Prostate gland (tissue), 2 donors: ENCODE measurements around the gene SEC11A. TPM values are rescaled to one million over a fixed set of nuclear protein-coding genes. Genes with fewer than 3 reads are reported as not detected.

Experiments
- DNase-seq: peaks from one replicate; pipeline ENCODE4 v3.0.0-alpha.2; 2019; ENCODE audit warnings: low spot score
- H3K27ac ChIP-seq, 2 donors: fragments of 200-600 bp; sonication (generic); 2 replicates each; pipeline ENCODE4 v1.5.1; 2017 to 2019
- H3K27me3 ChIP-seq: fragments of 200-600 bp; sonication (generic); replicated peaks from 2 replicates; pipeline ENCODE4 v1.5.1; 2019; ENCODE audit not compliant: insufficient read depth
- H3K36me3 ChIP-seq, 2 donors: fragments of 200-600 bp; sonication (generic); 1 replicate in 1 of 2; 2 replicates in 1 of 2; pipeline versions ENCODE4 v1.5.1 to v1.8.1; 2017 to 2019
- H3K4me1 ChIP-seq: fragments of 200-600 bp; sonication (generic); replicated peaks from 2 replicates; pipeline ENCODE4 v1.5.1; 2019
- H3K4me3 ChIP-seq, 2 donors: fragments of 200-600 bp; sonication (generic); 2 replicates each; pipeline ENCODE4 v1.5.1; 2017 to 2019
- H3K9me3 ChIP-seq: fragments of 200-600 bp; sonication (generic); 2 replicates; pipeline ENCODE4 v1.5.1; 2017
- POLR2A ChIP-seq: fragments of 450-650 bp; IDR thresholded peaks from one replicate; pipeline ENCODE4 v1.6.1; 2016; ENCODE audit warnings: antibody characterized with exemption, mild to moderate bottlenecking
- POLR2AphosphoS5 ChIP-seq: sonication (generic); formaldehyde crosslinking; IDR thresholded peaks from one replicate; pipeline ENCODE4 v1.6.1; 2017; ENCODE audit warnings: antibody characterized with exemption
- WGBS: methylation state at CpG from one replicate; pipeline ENCODE4 v1.1.5; 2018; 5-methylcytosine and 5-hydroxymethylcytosine counted together
- intact Hi-C: fragments of 100-400 bp; cut with DNase I; formaldehyde crosslinking; loops from one replicate; pipeline ENCODE4 v1.14.2; 2022
- total RNA-seq, 2 donors: library from RNA; depleted of rRNA; stranded (reverse); fragments of >200 nt; gene quantifications; one replicate each; pipeline ENCODE4 v1.1.0, GENCODE V29; 2016
- TF ChIP-seq, protein P1 (sequence below), 4 experiments: fragments of 200-600 bp in 2 of 4; fragments of 450-650 bp in 2 of 4; sonication (generic) in 2 of 4; IDR thresholded peaks; 1 replicate in 3 of 4; 2 replicates in 1 of 4; pipeline ENCODE4 v1.5.1; 2016 to 2019; ENCODE audit warnings: antibody characterized with exemption in 4 of 4, mild to moderate bottlenecking in 2 of 4, moderate library complexity in 2 of 4

Gene SEC11A
- total RNA-seq, 2 donors from 2014 or later, result 91.2 to 115 TPM

DNA sequence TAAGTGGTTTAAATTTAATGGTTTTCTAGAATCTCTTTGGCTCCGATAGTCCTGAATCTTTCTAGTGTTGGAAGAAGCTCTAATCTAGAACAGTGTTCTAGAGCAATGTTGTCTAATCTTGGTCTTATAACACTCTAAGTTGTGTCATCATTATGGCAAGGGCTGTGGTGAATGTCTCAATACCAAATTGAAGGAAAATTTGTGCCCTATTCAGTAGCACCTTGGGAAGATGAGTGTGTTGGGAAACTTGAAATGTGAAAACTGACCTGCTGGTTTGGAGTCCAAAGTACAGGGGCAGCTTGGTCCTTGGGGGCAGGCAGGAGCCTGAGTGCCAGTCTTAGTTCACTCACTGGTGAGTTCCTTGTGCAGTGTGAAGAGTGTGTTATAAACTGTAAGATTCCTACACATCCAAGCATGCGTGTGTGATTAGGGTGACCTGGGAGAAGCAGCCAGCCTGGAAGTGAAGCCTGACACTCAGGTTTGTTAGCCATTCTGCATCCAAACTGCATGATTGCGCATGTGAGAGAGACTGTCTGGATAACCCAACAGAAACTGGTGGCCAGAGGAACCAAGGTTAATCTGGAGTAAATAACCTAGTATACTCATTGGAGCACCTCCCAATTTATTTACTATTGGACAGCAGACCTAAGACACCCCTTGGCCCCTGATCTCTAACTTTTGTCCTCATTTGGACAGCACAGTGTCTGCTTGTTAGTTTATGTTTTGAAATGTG is 47.1 kb upstream of the SEC11A start:
- Histone ChIP-seq H3K36me3 (no peaks in the 10 kb centered on the region), H3K27me3 (no peaks in the 10 kb centered on the region), H3K4me1 (peaks cover 6% of the 10 kb centered on the region), H3K9me3 (no peaks in the 10 kb centered on the region), H3K27ac (no peak overlapping the region), H3K4me3 (no peak overlapping the region)
- no peak for DNase-seq
- no peak for TF ChIP-seq POLR2A
- TF ChIP-seq POLR2AphosphoS5, result no peak
- TF ChIP-seq, protein P1, sequence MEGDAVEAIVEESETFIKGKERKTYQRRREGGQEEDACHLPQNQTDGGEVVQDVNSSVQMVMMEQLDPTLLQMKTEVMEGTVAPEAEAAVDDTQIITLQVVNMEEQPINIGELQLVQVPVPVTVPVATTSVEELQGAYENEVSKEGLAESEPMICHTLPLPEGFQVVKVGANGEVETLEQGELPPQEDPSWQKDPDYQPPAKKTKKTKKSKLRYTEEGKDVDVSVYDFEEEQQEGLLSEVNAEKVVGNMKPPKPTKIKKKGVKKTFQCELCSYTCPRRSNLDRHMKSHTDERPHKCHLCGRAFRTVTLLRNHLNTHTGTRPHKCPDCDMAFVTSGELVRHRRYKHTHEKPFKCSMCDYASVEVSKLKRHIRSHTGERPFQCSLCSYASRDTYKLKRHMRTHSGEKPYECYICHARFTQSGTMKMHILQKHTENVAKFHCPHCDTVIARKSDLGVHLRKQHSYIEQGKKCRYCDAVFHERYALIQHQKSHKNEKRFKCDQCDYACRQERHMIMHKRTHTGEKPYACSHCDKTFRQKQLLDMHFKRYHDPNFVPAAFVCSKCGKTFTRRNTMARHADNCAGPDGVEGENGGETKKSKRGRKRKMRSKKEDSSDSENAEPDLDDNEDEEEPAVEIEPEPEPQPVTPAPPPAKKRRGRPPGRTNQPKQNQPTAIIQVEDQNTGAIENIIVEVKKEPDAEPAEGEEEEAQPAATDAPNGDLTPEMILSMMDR (IDR thresholded peaks at IDR 0.05), result no peak
- intact Hi-C loops, result no loop called here
- WGBS, result 96% methylated on average over 3 of the region's 3 CpGs

DNA sequence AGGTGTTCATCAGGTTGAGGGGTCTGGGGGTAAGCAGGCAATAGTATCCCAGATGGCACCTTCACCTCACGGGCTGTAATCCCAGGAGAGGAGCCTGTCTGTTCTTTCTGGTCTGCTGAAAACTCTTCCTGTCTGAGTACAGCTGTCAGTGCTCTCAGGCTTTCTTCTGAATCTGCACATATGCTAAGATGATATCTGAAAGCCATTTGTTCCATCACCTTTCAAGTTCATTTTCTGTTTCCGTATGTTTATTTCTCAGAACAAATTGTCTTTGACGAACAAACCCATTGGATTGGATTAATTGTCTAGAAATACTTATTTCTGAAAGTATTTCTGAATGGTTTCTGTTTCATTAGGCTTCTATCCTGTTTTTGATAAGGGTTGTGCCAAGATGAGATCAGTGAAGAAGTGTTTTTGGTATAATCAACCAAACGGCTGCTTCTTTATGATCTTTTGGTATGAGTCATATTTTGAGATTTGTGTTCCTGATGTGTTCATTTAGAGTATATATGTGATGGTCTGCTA is 45.7 kb upstream of the SEC11A start:
- no peaks in the 10 kb centered on the region for H3K9me3 ChIP-seq
- H3K27ac ChIP-seq, result no peak overlapping the region
- TF ChIP-seq POLR2AphosphoS5, result no peak
- TF ChIP-seq, protein P1 (IDR thresholded peaks at IDR 0.05), result no peak
- no peak for TF ChIP-seq POLR2A
- no peaks in the 10 kb centered on the region for H3K27me3 ChIP-seq
- 49% methylated on average over 4 of the region's 4 CpGs for WGBS
- intact Hi-C loops, result no loop called here
- DNase-seq, result no peak
- H3K4me1 ChIP-seq, result peaks cover 6% of the 10 kb centered on the region
- H3K36me3 ChIP-seq, result no peaks in the 10 kb centered on the region
- H3K4me3 ChIP-seq, result no peak overlapping the region

DNA sequence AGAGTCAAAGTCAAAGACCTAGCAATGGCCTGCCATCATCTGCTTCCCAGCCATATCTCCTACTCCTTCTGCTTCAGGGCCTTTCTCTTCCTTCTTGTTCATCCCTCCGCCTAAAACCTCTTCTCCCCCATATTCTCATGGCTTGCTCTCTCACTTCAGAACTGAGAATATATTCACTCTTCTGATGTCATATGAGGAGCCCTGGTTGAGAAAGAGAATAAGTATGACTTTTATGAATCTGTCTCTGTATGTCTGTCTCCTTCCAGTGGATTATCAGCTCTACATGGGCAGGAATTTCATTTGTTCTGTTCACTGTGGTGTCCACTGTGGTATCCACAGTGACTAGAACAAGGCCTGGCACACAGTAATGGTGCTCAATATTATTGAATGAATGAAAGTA is 44.3 kb upstream of the SEC11A start:
- no peak overlapping the region for H3K4me3 ChIP-seq

DNA sequence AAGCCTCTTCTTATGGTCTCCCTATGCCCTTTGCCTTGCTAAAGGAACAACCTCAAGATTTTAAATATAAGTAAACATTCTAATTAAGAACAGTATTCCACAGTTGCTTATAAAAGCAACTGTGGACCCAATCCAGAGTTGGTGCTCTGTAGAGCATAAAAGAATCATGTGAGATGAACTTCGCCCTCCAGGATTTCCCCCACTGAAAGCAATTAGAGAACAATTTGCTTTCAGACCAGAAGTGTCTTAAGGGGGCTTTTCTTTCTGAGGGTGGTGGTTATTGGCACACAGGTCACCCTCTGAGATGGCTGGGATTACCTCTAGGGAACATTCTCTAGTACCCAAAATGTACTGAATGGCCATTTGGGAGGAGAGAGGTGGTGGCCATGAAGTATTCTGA is 43.1 kb upstream of the SEC11A start:
- DNase-seq, result no peak

More for the DNA sequence above, 44.3 kb upstream of the SEC11A start:
- intact Hi-C loops, result no loop called here
- peaks cover 6% of the 10 kb centered on the region for H3K4me1 ChIP-seq
- no peaks in the 10 kb centered on the region for H3K36me3 ChIP-seq
- no peak for TF ChIP-seq POLR2AphosphoS5
- TF ChIP-seq, protein P1 (IDR thresholded peaks at IDR 0.05), result no peak
- TF ChIP-seq POLR2A, result no peak
- no peak for DNase-seq
- no peaks in the 10 kb centered on the region for H3K27me3 ChIP-seq
- no peaks in the 10 kb centered on the region for H3K9me3 ChIP-seq
- 95% methylated on average over 1 of the region's 1 CpG for WGBS
- H3K27ac ChIP-seq, result no peak overlapping the region

More for the DNA sequence above, 43.1 kb upstream of the SEC11A start:
- Histone ChIP-seq H3K9me3 (no peaks in the 10 kb centered on the region), H3K4me3 (no peak overlapping the region), H3K27ac (no peak overlapping the region), H3K4me1 (peaks cover 6% of the 10 kb centered on the region), H3K27me3 (no peaks in the 10 kb centered on the region), H3K36me3 (no peaks in the 10 kb centered on the region)
- no peak for TF ChIP-seq POLR2A
- no peak for TF ChIP-seq POLR2AphosphoS5
- TF ChIP-seq, protein P1 (IDR thresholded peaks at IDR 0.05), result no peak
- intact Hi-C loops, result no loop called here
- 93% methylated on average over 1 of the region's 1 CpG for WGBS
